PC-3 (cell line): Measurements from ENCODE around the gene HDAC11. TPM values are rescaled to one million over a fixed set of nuclear protein-coding genes. Genes with fewer than 3 reads are reported as not detected.

Experiments
- ATAC-seq: fragments of 200-7000 bp; cut with Tn5 transposase; 2 replicates; pipeline ENCODE4 v1.9.1; 2020; ENCODE audit warnings: mild to moderate bottlenecking, moderate library complexity
- BruUV-seq: library from RNA; stranded (reverse); fragments of 400-500 nt; replicated peaks from 2 replicates; lab custom pipeline; 2021; lab: Mats Ljungman, UMichigan
- CTCF ChIA-PET: fragments of 300-600 bp; sonication (Branson Sonifier 250); formaldehyde crosslinking; loops from one replicate; lab custom pipeline; 2022; ENCODE audit warnings: antibody characterized with exemption; lab: Charles Lee
- POLR2A ChIA-PET: fragments of 300-600 bp; sonication (Branson Sonifier 250); formaldehyde crosslinking; loops from one replicate; lab custom pipeline; 2022; ENCODE audit warnings: antibody characterized with exemption; ENCODE audit not compliant: unreplicated experiment; lab: Charles Lee
- DNase-seq: peaks from one replicate; pipeline ENCODE4 v3.0.0-alpha.2; 2015
- H2AFZ ChIP-seq: fragments of 300-600 bp; sonication (generic); 2 replicates; pipeline ENCODE4 v1.6.0; 2016; ENCODE audit warnings: antibody characterized with exemption, low read length
- H3F3A ChIP-seq: fragments of 300-600 bp; sonication (generic); one replicate; pipeline ENCODE4 v1.6.0; 2017; ENCODE audit warnings: antibody characterized with exemption, low read length, control low read depth, mild to moderate bottlenecking; ENCODE audit not compliant: unreplicated experiment
- H3K27ac ChIP-seq: fragments of 300-600 bp; sonication (generic); 2 replicates; pipeline ENCODE4 v1.5.1; 2016; ENCODE audit warnings: mild to moderate bottlenecking, low read length
- H3K27me3 ChIP-seq: fragments of 300-600 bp; sonication (generic); 2 replicates; pipeline ENCODE4 v1.6.1; 2016; ENCODE audit warnings: low read length, mixed read lengths
- H3K36me3 ChIP-seq: fragments of 300-600 bp; sonication (generic); 2 replicates; pipeline ENCODE4 v1.6.1; 2016; ENCODE audit warnings: low read depth, mixed run types, low read length, mixed read lengths
- H3K4me1 ChIP-seq: fragments of 300-600 bp; sonication (generic); 2 replicates; pipeline ENCODE4 v1.5.1; 2016; ENCODE audit warnings: low read length; ENCODE audit not compliant: insufficient read depth
- H3K4me2 ChIP-seq: fragments of 300-600 bp; sonication (generic); 2 replicates; pipeline ENCODE4 v1.6.0; 2016; ENCODE audit warnings: low read length
- H3K4me3 ChIP-seq: fragments of 300-600 bp; sonication (generic); 2 replicates; pipeline ENCODE4 v1.5.1; 2016; ENCODE audit warnings: mild to moderate bottlenecking, low read length, mixed read lengths
- H3K79me2 ChIP-seq: fragments of 300-600 bp; sonication (generic); 2 replicates; pipeline ENCODE4 v1.6.1; 2017; ENCODE audit warnings: low read length, mixed read lengths
- H3K9ac ChIP-seq: fragments of 300-600 bp; sonication (generic); 2 replicates; pipeline ENCODE4 v1.6.0; 2016; ENCODE audit warnings: mild to moderate bottlenecking, low read length
- H3K9me2 ChIP-seq: fragments of 300-600 bp; sonication (generic); replicated peaks from 2 replicates; pipeline ENCODE4 v1.6.1; 2016; ENCODE audit warnings: mixed run types, low read length, mixed read lengths
- H3K9me3 ChIP-seq: fragments of 300-600 bp; sonication (generic); 2 replicates; pipeline ENCODE4 v1.6.1; 2016; ENCODE audit warnings: low read length, mixed read lengths
- H4K20me1 ChIP-seq: fragments of 300-600 bp; sonication (generic); 2 replicates; pipeline ENCODE4 v1.6.1; 2016; ENCODE audit warnings: low read length, mixed read lengths
- CTCF ChIP-seq: fragments of 300-600 bp; sonication (generic); conservative IDR thresholded peaks from 2 replicates; pipeline ENCODE4 v1.5.1; 2017; ENCODE audit warnings: antibody characterized with exemption, low read depth, mild to moderate bottlenecking, low read length
- EZH2 ChIP-seq: fragments of 300-600 bp; sonication (generic); IDR thresholded peaks from one replicate; pipeline ENCODE4 v1.6.1; 2017; ENCODE audit warnings: antibody characterized with exemption, mild to moderate bottlenecking, low read length; ENCODE audit not compliant: unreplicated experiment
- EZH2phosphoT487 ChIP-seq: fragments of 300-600 bp; sonication (generic); IDR thresholded peaks from 2 replicates; pipeline ENCODE4 v1.6.1; 2018; ENCODE audit warnings: mild to moderate bottlenecking, antibody characterized with exemption, low read length, borderline replicate concordance
- intact Hi-C: fragments of 100-400 bp; cut with micrococcal nuclease; formaldehyde crosslinking; loops from 2 replicates; pipeline ENCODE4 v1.9.0; 2023
- total RNA-seq: library from RNA; depleted of rRNA; stranded (reverse); fragments of >200 nt; gene quantifications from 2 replicates; pipeline ENCODE4 v1.2.3, GENCODE V29; 2014

HDAC11 gene
- total RNA-seq, 1 experiment from 2014 or later = 24.2 TPM

- TF ChIP-seq CTCF (no peak), EZH2phosphoT487 (no peak), EZH2 (no peak)
- no TSS peak for BruUV-seq
- Histone ChIP-seq H3F3A (no peaks in the 10 kb centered on the region), H3K9ac (no peak overlapping the region), H3K79me2 (no peaks in the 10 kb centered on the region), H3K4me2 (no peak overlapping the region), H4K20me1 (no peaks in the 10 kb centered on the region), H3K4me3 (no peak overlapping the region), H3K4me1 (no peaks in the 10 kb centered on the region), H3K27me3 (no peaks in the 10 kb centered on the region), H2AFZ (no peak overlapping the region), H3K9me3 (no peaks in the 10 kb centered on the region), H3K9me2 (no peaks in the 10 kb centered on the region), H3K36me3 (no peaks in the 10 kb centered on the region), H3K27ac (no peak overlapping the region)
- DNase-seq (no peak), ATAC-seq (no peak)
- intact Hi-C loops = no loop called here
- POLR2A ChIA-PET = no interaction called here
- CTCF ChIA-PET = no interaction called here
Observed at GRCh38 chr3:13522236-13522635, 42.1 kb downstream of the HDAC11 start.

DNA sequence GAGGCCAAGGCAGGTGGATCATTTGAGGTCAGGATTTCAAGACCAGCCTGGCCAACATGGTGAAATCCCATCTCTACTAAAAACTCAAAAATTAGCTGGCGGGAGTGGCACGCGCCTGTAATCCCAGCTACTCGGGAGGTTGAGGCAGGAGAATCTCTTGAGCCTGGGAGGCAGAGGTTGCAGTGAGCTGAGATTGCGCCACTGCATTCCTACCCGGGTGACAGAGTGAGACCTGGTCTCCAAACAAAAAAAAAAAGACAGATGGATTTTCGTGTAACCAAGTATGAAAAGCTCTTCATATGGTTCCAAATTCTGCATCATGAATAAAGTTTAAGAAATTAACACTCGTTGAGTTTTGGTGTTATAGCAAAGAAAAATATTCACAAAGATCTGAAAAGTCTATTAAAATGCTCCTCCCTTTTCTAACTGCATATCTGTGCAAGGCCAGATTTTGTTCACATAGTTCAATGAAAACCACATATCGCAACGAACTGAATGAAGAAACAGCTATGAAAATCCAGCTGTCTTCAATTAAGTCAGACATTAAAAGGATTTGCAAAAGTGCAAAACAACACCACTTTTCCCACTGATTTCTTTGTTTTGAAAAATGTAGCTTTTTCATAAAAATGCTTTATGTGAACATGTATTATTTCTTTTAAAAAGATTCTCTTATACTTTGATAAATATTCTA lies 45.0 kb downstream of the HDAC11 start:
- DNase-seq (no peak), ATAC-seq (no peak)
- Histone ChIP-seq H3K79me2 (no peaks in the 10 kb centered on the region), H3K27ac (no peak overlapping the region), H3K9ac (no peak overlapping the region), H3K27me3 (no peaks in the 10 kb centered on the region), H4K20me1 (no peaks in the 10 kb centered on the region), H2AFZ (no peak overlapping the region), H3K4me3 (no peak overlapping the region), H3K4me2 (no peak overlapping the region), H3K36me3 (no peaks in the 10 kb centered on the region), H3K4me1 (no peaks in the 10 kb centered on the region), H3K9me2 (no peaks in the 10 kb centered on the region), H3K9me3 (no peaks in the 10 kb centered on the region), H3F3A (no peaks in the 10 kb centered on the region)
- POLR2A ChIA-PET = interaction anchor here (0.7 kb wide), 1 partner anchor 14 kb away, joined by 3 read pairs; no protein-coding TSS in a partner anchor
- CTCF ChIA-PET = no interaction called here
- intact Hi-C loops = no loop called here
- TF ChIP-seq CTCF (no peak), EZH2phosphoT487 (no peak), EZH2 (no peak)
- BruUV-seq = no TSS peak
